HG03469 (cell line): ENCODE data around the gene ZNF763.
"Not testable (repeated sequence)": the region's sequence is repeated elsewhere in the genome, so short reads cannot be mapped to it uniquely, and the experiment has no call there.

ENCODE experiments used
- ATAC-seq: cut with Tn5 transposase; IDR thresholded peaks from one replicate; pipeline ENCODE4 v1.9.1; 2021; ENCODE audit warnings: mild to moderate bottlenecking, moderate library complexity, moderate number of reproducible peaks; ENCODE audit not compliant: unreplicated experiment

The ZNF763 gene

DNA sequence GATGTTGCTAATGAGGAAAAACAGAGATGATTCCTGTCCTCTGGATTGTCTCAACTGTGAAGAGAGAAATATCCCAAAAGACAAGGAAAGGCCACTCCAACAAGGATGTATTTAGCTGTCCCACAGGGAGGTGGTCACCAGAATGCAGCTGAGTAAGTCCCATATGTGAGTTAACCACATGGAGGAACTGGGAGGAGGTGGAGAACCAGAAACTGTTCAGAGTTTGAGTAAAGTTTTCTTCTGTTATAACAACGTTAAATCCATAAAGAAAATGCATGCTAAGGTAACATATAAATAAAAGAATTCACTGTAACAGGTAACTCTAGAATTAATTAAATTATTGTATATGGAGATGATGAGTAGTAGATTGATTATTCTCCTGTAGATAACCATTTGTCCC, 5.3 kb downstream of the ZNF763 start:
- ATAC-seq = no peak

DNA sequence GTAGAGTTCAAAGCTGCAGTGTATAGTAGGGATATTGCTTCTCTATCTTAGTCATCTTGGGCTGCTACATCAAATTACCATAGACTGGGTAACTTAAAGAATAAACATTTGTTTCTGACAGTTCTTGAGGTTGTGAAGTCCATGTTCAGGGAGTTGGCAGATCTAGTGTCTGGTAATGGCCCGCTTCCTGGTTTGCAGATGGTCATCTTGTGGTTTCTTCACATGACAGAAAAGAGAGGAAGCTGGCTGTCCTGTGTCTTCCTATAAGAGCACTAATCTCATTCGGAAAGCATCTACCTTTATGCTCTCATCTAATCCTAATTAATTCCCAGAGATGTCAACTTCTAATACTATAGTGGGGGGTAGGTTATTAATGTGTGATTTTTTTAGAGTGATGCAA, 6.2 kb downstream of the ZNF763 start:
- ATAC-seq = no peak

DNA sequence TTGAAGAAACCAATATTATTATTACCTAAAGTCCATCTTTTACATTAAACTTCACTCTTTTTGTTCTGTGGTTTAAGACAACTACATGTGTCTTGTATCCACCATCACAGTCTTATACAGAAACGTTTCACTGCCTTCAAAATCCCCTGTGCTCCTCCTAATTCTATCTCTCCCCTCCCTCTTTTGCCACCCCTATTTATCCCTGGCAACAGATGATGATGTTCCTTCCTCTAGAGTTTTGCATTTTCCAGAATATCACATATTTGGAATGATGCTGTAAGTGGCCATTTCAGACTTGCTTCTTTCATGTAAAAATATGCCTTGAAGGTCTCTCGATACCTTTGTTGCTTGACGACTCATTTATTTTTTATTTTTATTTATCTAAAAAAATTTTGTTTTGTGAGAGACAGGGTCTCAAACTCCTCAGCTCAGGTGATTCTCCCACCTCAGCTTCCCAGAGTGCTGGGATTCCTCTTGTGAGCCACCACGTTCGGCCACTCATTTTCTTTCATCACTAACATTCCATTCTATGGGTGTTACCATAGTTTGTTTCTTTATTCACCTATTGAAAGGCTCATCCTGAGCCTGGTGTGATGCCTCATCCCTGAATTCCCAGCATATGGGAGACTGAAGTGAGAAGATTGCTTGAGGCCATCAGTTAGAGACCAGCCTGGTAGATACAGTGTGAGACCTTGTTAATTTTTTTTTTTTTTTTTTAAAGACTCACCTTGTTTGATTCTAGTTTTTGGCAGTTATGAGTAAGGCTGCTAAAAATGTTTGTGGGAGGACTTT, 8.4 kb downstream of the ZNF763 start:
- no peak for ATAC-seq

DNA sequence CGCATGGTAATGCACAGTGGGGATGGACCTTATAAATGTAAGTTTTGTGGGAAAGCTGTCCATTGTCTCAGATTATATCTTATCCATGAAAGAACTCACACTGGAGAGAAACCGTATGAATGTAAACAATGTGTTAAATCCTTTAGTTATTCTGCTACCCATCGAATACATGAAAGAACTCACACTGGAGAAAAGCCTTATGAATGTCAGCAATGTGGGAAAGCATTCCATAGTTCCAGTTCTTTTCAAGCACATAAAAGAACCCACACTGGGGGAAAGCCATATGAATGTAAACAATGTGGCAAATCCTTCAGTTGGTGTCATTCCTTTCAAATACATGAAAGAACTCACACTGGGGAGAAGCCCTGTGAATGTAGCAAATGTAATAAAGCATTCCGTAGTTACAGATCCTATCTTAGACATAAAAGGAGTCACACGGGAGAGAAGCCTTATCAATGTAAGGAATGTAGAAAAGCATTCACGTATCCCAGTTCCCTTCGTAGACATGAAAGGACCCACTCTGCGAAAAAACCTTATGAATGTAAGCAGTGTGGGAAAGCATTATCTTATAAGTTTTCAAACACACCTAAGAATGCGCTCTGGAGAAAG, 13.8 kb downstream of the ZNF763 start:
- no peak for ATAC-seq

DNA sequence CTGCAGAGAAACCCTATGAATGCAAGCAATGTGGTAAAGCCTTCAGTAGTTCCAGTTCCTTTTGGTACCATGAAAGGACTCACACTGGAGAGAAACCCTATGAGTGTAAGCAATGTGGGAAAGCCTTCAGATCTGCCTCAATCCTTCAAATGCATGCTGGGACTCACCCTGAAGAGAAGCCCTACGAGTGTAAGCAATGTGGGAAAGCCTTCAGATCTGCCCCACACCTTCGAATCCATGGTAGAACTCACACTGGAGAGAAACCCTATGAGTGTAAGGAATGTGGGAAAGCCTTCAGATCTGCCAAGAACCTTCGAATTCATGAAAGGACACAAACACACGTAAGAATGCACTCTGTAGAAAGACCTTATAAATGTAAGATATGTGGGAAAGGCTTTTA, 14.7 kb downstream of the ZNF763 start:
- ATAC-seq = no peak

DNA sequence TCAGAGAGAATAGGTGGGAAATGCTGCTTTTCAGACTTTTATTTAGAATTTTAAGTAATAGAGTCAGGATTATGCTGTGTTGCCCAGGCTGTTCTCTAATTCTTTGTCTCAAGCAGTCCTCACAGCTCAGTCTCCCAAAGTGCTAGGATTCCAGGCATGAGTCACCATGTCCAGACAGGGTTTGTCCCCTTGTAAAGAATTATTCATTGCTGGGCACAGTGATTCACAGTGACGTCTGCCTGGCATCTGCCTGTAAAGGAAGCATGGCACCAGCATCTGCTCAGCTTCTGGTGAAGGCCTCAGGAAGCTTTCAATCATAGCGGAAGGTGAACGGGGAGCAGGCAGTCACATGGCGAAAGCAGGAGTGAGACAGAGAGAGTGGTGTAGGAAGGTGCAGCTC, 17.7 kb downstream of the ZNF763 start:
- no peak for ATAC-seq

DNA sequence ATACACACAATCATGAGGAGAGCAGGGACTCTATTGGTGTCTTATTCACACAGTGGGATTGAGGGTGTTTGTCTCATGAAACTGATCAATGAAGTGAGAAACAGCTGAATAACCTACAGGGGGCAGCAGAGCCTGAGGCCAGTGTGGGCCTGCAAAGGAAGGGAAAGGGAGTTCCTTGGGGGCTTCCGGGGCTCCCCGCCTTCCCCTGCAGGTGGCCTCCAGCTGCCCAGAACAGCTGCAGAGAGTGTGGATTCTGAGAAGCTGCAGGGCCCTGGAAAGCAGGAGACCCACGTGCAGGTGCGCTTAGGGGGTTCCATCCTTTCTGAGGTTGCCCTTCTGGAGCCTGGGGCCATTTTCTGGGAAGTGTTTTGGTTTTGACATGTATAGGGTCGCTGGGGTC, 20.1 kb downstream of the ZNF763 start:
- ATAC-seq = no peak

DNA sequence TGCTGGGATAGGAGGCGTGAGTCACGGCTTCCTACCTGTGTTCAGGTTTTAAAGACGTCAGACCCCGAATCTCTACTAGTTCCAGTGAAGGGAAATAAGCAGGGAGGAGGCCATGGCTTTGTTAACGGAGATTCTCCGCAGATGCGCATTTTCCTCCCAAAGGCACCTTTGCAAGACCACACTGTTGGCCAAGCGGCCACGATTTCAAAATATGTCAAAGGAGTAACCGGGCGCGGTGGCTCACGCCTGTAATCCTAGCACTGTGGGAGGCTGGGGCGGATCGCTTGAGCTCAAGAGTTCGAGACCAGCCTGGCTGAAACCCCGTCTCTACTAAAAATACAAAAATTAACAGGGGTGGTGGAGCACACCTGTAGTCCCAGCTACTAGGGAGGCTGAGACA, 21.9 kb downstream of the ZNF763 start:
- no peak for ATAC-seq

DNA sequence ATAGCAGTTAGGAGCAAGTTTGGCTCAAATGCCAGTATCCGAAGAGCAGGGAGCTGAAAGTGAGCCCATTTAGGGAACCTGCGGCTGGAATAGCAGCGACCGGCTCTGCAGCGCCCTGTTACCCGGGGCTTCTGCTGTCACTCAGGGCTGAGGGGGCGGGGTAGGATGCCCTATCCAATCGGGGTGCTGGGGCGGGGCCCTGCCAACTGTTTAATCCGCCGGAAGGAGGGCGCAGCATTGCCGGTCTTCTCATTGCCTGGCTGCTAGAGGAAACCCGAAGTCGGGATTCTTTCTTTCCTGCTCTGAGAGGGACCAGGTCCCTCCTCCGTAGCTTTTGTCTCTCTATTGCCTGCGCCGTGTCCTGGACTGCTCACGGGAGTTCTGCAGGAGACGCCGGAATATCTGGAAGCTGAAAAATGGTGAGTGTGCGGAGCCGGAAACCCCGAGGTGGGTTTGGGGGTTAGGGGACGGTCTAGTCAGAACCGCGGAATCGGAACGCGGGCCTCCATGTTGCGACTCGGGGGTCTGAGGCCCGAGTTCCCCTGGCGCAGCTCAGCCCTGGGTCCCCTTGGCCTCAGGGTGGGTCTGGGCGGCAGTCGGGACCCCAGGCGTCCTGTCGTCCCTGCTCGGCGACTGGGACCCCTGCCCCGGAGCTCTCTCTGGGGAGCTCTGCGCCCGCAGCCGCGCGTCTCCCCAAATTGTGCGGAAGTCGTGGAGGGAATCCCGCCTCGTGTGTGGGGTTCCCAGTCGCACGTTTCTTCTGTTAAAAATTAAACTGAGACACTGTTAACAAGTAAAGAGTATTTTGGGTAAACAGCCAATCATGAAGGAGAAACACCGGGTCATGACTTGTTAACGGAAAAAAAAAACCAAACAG, 22.8 kb downstream of the ZNF763 start:
- no peak for ATAC-seq

DNA sequence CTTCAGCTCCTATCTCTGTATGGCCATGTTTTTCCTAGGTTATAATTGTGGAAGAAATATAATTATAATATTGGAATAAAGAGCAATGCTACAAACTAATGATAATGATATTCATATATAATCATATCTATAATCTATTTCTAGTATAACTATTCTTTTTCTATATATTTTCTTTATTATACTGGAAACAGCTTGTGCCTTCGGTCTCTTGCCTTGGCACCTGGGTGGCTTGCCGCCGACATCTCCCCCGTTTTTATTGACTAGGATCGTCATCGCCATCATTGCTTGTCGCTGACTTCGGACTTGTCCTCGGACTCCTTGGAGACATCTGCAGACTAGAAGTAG, 24.2 kb downstream of the ZNF763 start:
- no peak for ATAC-seq

DNA sequence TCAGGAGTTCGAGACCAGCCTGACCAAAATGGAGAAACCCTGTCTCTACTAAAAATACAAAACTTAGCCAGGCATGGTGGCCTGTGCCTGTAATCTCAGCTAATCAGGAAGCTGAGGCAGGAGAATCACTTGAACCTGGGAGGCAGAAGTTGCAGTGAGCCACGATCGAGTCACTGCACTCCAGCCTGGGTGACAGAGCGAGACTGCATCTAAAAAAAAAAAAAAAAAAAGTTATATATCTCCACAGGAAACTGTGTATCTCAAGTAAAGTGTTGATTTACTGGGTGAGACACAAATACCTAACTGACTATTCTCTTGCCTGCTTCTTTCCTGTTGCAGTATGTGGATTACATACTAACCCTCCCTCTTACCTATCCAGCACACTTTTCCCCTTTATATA, 27.1 kb downstream of the ZNF763 start:
- ATAC-seq = not testable (repeated sequence)

DNA sequence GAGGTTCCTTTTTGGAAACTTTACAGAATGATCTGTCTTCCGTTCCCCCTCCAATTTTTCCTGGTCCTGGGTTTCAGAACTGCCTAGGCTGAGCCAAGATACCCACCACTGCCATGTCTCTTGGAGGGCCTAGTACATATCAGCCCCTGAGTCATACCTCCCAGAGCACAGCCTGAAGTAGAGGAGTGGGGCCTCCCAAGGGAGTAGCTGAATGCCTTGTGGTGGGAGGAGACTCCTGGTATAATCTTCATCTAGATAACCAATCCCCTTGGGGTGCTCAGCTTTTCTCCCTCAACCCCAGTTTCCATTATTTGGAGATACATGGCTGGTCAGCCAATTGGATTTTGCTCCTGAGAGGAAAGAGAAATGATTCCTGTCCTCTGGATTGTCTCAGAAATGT, 30.3 kb downstream of the ZNF763 start:
- no peak for ATAC-seq

DNA sequence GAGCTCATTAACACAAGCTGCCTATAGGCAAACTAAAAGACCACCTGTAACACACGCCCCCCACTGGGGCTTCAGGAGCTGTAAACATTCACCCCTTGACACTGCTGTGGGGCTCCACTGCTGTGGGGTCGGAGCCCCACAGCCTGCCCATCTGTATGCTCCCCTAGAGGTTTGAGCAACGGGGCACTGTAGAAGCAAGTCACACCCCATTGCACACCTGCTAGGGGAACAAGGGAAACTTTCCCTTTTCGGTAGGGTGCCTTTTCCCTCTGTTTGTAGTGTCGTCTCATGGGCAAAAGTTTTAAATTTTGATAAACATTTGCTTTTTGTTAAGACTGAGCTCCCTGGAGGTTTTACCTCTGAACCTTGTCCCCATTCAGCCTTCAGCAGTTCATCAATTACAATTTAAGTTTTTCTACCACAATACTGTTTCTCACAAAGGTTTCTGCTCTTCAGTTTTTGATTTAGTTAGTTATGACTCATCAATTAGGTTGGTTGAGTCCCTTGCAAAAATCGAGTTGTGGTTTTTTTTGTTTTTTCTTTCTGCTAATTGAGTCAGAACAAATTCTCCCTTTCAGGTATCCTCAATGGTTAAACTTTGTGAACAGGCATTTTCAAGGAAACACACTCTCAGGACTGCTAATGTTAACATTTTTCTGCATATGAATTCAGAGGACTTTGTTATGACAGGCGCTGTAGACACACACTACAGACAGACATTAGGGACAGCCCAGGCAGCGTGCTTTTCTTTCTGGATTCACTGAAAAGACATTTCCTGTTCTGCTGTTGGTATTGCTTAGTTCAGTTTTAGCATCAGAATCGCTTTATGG, 35.5 kb downstream of the ZNF763 start:
- ATAC-seq = no peak

DNA sequence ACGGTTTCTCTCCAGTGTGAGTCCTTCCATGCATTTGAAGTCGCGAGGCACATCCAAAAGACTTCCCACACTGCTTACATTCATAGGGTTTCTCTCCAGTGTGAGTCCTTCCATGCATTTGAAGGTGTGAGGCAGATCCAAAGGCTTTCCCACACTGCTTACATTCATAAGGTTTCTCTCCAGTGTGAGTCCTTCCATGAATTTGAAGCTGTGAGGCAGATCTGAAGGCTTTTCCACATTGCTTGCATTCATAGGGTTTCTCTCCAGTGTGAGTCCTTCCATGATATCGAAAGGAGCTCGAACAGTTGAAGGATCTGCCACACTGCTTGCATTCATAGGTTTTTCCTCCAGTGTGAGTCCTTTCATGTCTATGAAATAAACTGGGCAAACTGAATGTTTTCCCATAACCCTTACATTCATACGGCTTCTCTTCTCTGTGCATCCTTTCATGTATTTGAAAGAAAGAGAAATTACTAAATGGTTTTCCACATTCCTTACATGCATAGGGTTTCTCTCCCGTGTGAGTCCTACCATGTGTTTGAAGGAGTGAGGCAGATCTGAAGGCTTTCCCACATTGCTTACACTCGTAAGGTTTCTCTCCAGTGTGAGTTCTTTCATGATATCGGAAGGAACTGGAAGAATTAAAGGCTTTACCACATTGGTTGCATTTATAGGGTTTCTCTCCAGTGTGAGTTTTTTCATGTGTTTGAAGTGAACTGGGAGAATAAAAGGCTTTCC, 50.3 kb downstream of the ZNF763 start:
- ATAC-seq = no peak

DNA sequence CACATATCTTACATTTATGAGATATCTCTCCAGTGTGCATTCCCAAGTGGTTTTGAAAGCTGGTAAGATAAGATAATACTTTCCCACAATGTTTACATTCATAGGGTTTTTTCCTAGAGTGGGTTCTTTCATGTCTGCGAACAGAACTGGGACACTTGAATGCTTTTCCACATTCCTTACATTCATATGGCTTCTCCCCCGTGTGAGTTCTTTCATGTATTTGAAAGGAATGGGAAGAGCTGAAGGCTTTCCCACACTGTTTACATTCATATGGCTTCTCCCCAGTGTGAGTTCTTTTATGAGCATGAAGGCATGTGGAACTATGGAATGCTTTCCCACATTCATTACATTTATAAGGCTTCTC, 50.9 kb downstream of the ZNF763 start:
- no peak for ATAC-seq
